SU-DHL-6 (cell line): ENCODE results near the gene RAP1GAP.

Source experiments
- EZH2phosphoT487 ChIP-seq: fragments of 200-600 bp; sonication (generic), shearing (Covaris generic); conservative IDR thresholded peaks from 2 replicates; pipeline ENCODE4 v1.6.1; 2018; ENCODE audit warnings: mild to moderate bottlenecking, antibody characterized with exemption, low read length, moderate library complexity, mixed read lengths
- TF ChIP-seq, protein P1 (sequence below): fragments of 200-600 bp; sonication (generic); IDR thresholded peaks from one replicate; pipeline ENCODE4 v1.5.1; 2017; ENCODE audit warnings: antibody characterized with exemption, mild to moderate bottlenecking, low read length, moderate library complexity; ENCODE audit not compliant: insufficient read depth, poor library complexity, severe bottlenecking

GRCh38 chr1:21706151-21706835 is 37.1 kb upstream of the RAP1GAP start:
- TF ChIP-seq, protein P1, sequence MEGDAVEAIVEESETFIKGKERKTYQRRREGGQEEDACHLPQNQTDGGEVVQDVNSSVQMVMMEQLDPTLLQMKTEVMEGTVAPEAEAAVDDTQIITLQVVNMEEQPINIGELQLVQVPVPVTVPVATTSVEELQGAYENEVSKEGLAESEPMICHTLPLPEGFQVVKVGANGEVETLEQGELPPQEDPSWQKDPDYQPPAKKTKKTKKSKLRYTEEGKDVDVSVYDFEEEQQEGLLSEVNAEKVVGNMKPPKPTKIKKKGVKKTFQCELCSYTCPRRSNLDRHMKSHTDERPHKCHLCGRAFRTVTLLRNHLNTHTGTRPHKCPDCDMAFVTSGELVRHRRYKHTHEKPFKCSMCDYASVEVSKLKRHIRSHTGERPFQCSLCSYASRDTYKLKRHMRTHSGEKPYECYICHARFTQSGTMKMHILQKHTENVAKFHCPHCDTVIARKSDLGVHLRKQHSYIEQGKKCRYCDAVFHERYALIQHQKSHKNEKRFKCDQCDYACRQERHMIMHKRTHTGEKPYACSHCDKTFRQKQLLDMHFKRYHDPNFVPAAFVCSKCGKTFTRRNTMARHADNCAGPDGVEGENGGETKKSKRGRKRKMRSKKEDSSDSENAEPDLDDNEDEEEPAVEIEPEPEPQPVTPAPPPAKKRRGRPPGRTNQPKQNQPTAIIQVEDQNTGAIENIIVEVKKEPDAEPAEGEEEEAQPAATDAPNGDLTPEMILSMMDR: no peak
- TF ChIP-seq EZH2phosphoT487: no peak
